HEK293T (cell line): ENCODE data around the gene SLC25A34.

ENCODE experiments used
- ARNT ChIP-seq: fragments of 450-650 bp; IDR thresholded peaks from 2 replicates; pipeline ENCODE4 v1.6.1; 2017; ENCODE audit warnings: mild to moderate bottlenecking
- BHLHE40 ChIP-seq: fragments of 450-650 bp; IDR thresholded peaks from 2 replicates; pipeline ENCODE4 v1.6.1; 2016; ENCODE audit warnings: mild to moderate bottlenecking, moderate library complexity, borderline replicate concordance
- ELF4 ChIP-seq: fragments of 450-650 bp; IDR thresholded peaks from 2 replicates; pipeline ENCODE4 v1.6.1; 2017; ENCODE audit warnings: antibody characterized with exemption
- FOXK2 ChIP-seq: fragments of 450-650 bp; IDR thresholded peaks from 2 replicates; pipeline ENCODE4 v1.6.1; 2016; ENCODE audit warnings: mild to moderate bottlenecking
- FOXM1 ChIP-seq: fragments of 450-650 bp; IDR thresholded peaks from 2 replicates; pipeline ENCODE4 v1.6.1; 2017; ENCODE audit warnings: mild to moderate bottlenecking, borderline replicate concordance
- HDGF ChIP-seq: fragments of 450-650 bp; IDR thresholded peaks from 2 replicates; pipeline ENCODE4 v1.6.1; 2017; ENCODE audit warnings: antibody characterized with exemption, borderline replicate concordance
- NFRKB ChIP-seq: fragments of 450-650 bp; IDR thresholded peaks from 2 replicates; pipeline ENCODE4 v1.6.1; 2016; ENCODE audit warnings: mild to moderate bottlenecking, moderate library complexity
- PKNOX1 ChIP-seq: fragments of 450-650 bp; IDR thresholded peaks from 2 replicates; pipeline ENCODE4 v1.6.1; 2016
- SP1 ChIP-seq: fragments of 450-650 bp; IDR thresholded peaks from 2 replicates; pipeline ENCODE4 v1.6.1; 2017
- SUZ12 ChIP-seq: fragments of 450-650 bp; IDR thresholded peaks from 2 replicates; pipeline ENCODE4 v1.6.1; 2016; ENCODE audit warnings: mild to moderate bottlenecking
- ZNF384 ChIP-seq: fragments of 450-650 bp; IDR thresholded peaks from 2 replicates; pipeline ENCODE4 v1.6.1; 2016

GRCh38 chr1:15788624-15789301 is 52.7 kb downstream of the SLC25A34 start:
- TF ChIP-seq FOXK2 (no peak), SUZ12 (no peak), PKNOX1 (peak; percentile 84), ELF4 (no peak), FOXM1 (no peak), BHLHE40 (no peak), ARNT (no peak), SP1 (no peak), NFRKB (no peak), HDGF (no peak), ZNF384 (no peak)
